ENCODE data around the gene TRIO. TPM values are rescaled to one million over a fixed set of nuclear protein-coding genes. Genes with fewer than 3 reads are reported as not detected.
"Not testable (repeated sequence)": the region's sequence is repeated elsewhere in the genome, so short reads cannot be mapped to it uniquely, and the experiment has no call there.

The TRIO gene
- total and polyA plus RNA-seq, 2 of the 8 experiments (the other 6 are each of a cell fraction or from before 2014, with no cell fraction given): 35.1 to 69.1 TPM

GRCh38 chr5:14552017-14552416, 408.9 kb downstream of the TRIO start (continued):
- no peak for TF ChIP-seq NRF1 (IDR thresholded peaks at IDR 0.05; ENCODE audit: low read depth, low read length)
- no peak for TF ChIP-seq SUZ12 (IDR thresholded peaks at IDR 0.05; ENCODE audit: low read length)
- no peak for TF ChIP-seq HDAC2 (IDR thresholded peaks at IDR 0.05; ENCODE audit: borderline replicate concordance in 1 of 2, low read depth in 2 of 2, low read length in 2 of 2)
- no peak for TF ChIP-seq ASH2L (IDR thresholded peaks at IDR 0.05; ENCODE audit: low read length)

- CTCF ChIA-PET (ENCODE audit: partially characterized antibody): interaction anchor here (0.7 to 1.0 kb wide), 2 partner anchors 88 to 94 kb away, joined by 3 read pairs; no protein-coding TSS in a partner anchor
- H3K18ac ChIP-seq (ENCODE audit: extremely low read depth, low read length); H3K4me1 ChIP-seq (replicated peaks in 1 of 4; ENCODE audit: control insufficient read depth in 3 of 4, insufficient read depth in 4 of 4, low read length in 3 of 4); H2BK15ac ChIP-seq (ENCODE audit: low read length); H3K4me2 ChIP-seq (ENCODE audit: insufficient read depth in 1 of 2, low read depth in 2 of 2, low read length in 2 of 2); H4K8ac ChIP-seq (ENCODE audit: extremely low read depth, insufficient read depth, low read length); H3K27me3 ChIP-seq (replicated peaks in 1 of 4; ENCODE audit: control insufficient read depth in 3 of 4, extremely low read depth in 1 of 4, insufficient read depth in 3 of 4, low read length in 3 of 4); H3K23me2 ChIP-seq (ENCODE audit: low read depth, low read length); H3K79me2 ChIP-seq (ENCODE audit: control insufficient read depth in 1 of 2, insufficient read depth in 2 of 2, low read length in 2 of 2); H2BK12ac ChIP-seq (ENCODE audit: low read depth, low read length); H2BK120ac ChIP-seq (replicated peaks; ENCODE audit: low read depth, low read length); H3K9me3 ChIP-seq (ENCODE audit: insufficient read depth in 2 of 2, low read depth in 1 of 2, low read length in 1 of 2); H3K79me1 ChIP-seq (ENCODE audit: low read depth, low read length); H3K23ac ChIP-seq (ENCODE audit: insufficient read length); FAIRE-seq; H3K56ac ChIP-seq (replicated peaks; ENCODE audit: insufficient read length, low read depth, low read length); H2AK5ac ChIP-seq (ENCODE audit: low read depth, low read length); H2BK5ac ChIP-seq (ENCODE audit: low read depth, low read length); H3K14ac ChIP-seq (ENCODE audit: insufficient read length); H4K20me1 ChIP-seq (replicated peaks in 1 of 2; ENCODE audit: control insufficient read depth in 1 of 2, insufficient read depth in 2 of 2, low read length in 2 of 2); H3K4ac ChIP-seq (replicated peaks; ENCODE audit: insufficient read length, low read depth, low read length); H3K27ac ChIP-seq (ENCODE audit: low read depth, low read length); H4K5ac ChIP-seq (ENCODE audit: insufficient read length, low read depth, low read length); H3K9ac ChIP-seq (replicated peaks in 1 of 4; ENCODE audit: extremely low read depth in 1 of 4, low read depth in 3 of 4, low read length in 3 of 4); DNase-seq (ENCODE audit: low read depth in 1 of 2, low spot score in 2 of 2); H3K4me3 ChIP-seq (ENCODE audit: extremely low read depth in 1 of 4, insufficient read depth in 2 of 4, low read depth in 3 of 4, low read length in 4 of 4); H3K36me3 ChIP-seq (ENCODE audit: control insufficient read depth in 2 of 4, insufficient read depth in 4 of 4, low read length in 3 of 4); H2BK20ac ChIP-seq (ENCODE audit: low read length); POLR2A ChIA-PET (ENCODE audit: partially characterized antibody); H2AFZ ChIP-seq (ENCODE audit: low read length); H4K91ac ChIP-seq (replicated peaks; ENCODE audit: insufficient read length, low read length): not testable (repeated sequence)
- 82% methylated on average over 3 of the region's 3 CpGs; no CpG with 5 or more reads in 1 of the 2 experiments for WGBS, 2 experiments (ENCODE audit: extremely low coverage in 1 of 2, insufficient coverage in 1 of 2, insufficient read length in 1 of 2, insufficient replicate concordance in 2 of 2, low coverage in 1 of 2, low lambda C conversion rate in 2 of 2, missing lambda C conversion rate in 1 of 2)
Measured at GRCh38 chr5:14554288-14554687, 411.1 kb downstream of the TRIO start.
